DOHH2 (cell line): ENCODE measurements around the gene VKORC1L1.

Source experiments
- H3F3A ChIP-seq: fragments of 200-600 bp; sonication (generic), shearing (Covaris generic); 2 replicates; pipeline ENCODE4 v1.6.0; 2016; ENCODE audit warnings: antibody characterized with exemption, mild to moderate bottlenecking; ENCODE audit not compliant: control insufficient read depth, insufficient read depth
- H3K27ac ChIP-seq: fragments of 200-600 bp; sonication (generic); 2 replicates; pipeline ENCODE4 v1.5.1; 2014; ENCODE audit warnings: low read depth, mild to moderate bottlenecking, low read length, moderate library complexity
- H3K27me3 ChIP-seq: fragments of 200-600 bp; sonication (generic); 2 replicates; pipeline ENCODE4 v1.6.1; 2014; ENCODE audit warnings: mild to moderate bottlenecking, low read length, mixed read lengths; ENCODE audit not compliant: control insufficient read depth
- H3K36me3 ChIP-seq: fragments of 200-600 bp; sonication (generic); 2 replicates; pipeline ENCODE4 v1.6.1; 2014; ENCODE audit warnings: mild to moderate bottlenecking, low read length, moderate library complexity, mixed read lengths; ENCODE audit not compliant: control insufficient read depth
- H3K4me1 ChIP-seq: fragments of 200-600 bp; sonication (generic); 2 replicates; pipeline ENCODE4 v1.6.1; 2014; ENCODE audit warnings: mild to moderate bottlenecking, low read length, mixed read lengths; ENCODE audit not compliant: control insufficient read depth
- H3K4me2 ChIP-seq: fragments of 200-600 bp; sonication (generic); 2 replicates; pipeline ENCODE4 v1.6.0; 2014; ENCODE audit warnings: mild to moderate bottlenecking, low read length, moderate library complexity
- H3K4me3 ChIP-seq: fragments of 200-600 bp; sonication (generic); 2 replicates; pipeline ENCODE4 v1.5.1; 2014; ENCODE audit warnings: mild to moderate bottlenecking, low read length, mixed read lengths
- H3K79me2 ChIP-seq: fragments of 200-600 bp; sonication (generic); 2 replicates; pipeline ENCODE4 v1.6.1; 2014; ENCODE audit warnings: mild to moderate bottlenecking, low read length, mixed read lengths; ENCODE audit not compliant: control insufficient read depth
- H3K9me2 ChIP-seq: fragments of 200-600 bp; sonication (generic); replicated peaks from 2 replicates; pipeline ENCODE4 v1.6.1; 2014; ENCODE audit warnings: mild to moderate bottlenecking, low read length, mixed read lengths; ENCODE audit not compliant: control insufficient read depth
- H3K9me3 ChIP-seq: fragments of 200-600 bp; sonication (generic); 2 replicates; pipeline ENCODE4 v1.6.1; 2014; ENCODE audit warnings: antibody characterized with exemption, low read length, mixed read lengths; ENCODE audit not compliant: control insufficient read depth, insufficient read depth
- H4K20me1 ChIP-seq: fragments of 200-600 bp; sonication (generic); 2 replicates; pipeline ENCODE4 v1.6.0; 2014; ENCODE audit warnings: low read depth, mild to moderate bottlenecking, antibody characterized with exemption, low read length, moderate library complexity; ENCODE audit not compliant: control insufficient read depth, insufficient read depth
- CTCF ChIP-seq: fragments of 200-600 bp; sonication (generic); IDR thresholded peaks from one replicate; pipeline ENCODE4 v1.5.1; 2014; ENCODE audit warnings: antibody characterized with exemption, mild to moderate bottlenecking, low read depth, low read length; ENCODE audit not compliant: poor library complexity, severe bottlenecking
- EZH2phosphoT487 ChIP-seq: fragments of 200-600 bp; sonication (generic); IDR thresholded peaks from 2 replicates; pipeline ENCODE4 v1.6.1; 2017; ENCODE audit warnings: borderline replicate concordance, mild to moderate bottlenecking, antibody characterized with exemption, low read length, moderate library complexity, mixed read lengths

VKORC1L1 gene

DNA sequence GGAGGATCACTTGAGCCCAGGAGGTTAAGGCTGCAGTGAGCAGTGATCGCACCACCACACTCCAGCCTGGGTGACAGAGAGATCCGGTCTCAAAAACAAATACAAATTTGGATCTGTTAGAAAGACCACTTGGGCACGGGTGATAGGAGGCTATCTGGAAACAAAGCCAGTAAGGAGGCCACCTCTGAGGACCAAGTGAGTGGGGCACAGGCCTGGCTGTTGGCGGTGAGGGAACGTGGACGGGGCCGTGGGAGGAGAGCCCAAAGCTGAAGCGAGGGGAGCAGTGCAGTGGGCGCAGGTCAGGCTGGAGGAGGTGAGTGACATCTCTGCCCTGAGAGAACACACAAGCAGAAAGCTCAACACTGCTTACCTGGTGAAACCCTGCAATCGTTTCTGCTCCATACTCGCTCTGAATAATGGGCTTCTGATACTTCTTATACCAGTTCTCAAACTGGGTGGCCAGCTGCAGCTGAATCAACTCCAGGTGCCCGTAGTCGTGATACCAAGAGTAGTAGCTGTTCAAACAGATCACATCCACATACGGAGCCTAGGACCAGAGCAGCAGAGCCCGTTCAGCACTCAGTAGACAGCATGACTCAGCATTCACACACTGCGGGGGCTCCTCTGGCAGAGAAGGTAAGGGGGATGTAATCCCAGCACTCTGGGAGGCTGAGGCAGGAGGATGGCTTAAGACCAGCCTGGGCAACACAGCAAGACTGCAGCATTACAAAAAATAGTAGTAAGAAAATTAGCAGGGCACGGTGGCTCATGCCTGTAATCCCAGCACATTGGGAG lies 94.7 kb downstream of the VKORC1L1 start:
- Histone ChIP-seq H3K9me2 (no peaks in the 10 kb centered on the region), H3K27me3 (no peaks in the 10 kb centered on the region), H3K4me1 (no peaks in the 10 kb centered on the region), H4K20me1 (no peaks in the 10 kb centered on the region), H3K36me3 (peaks cover 94% of the 10 kb centered on the region), H3K9me3 (no peaks in the 10 kb centered on the region), H3K27ac (no peak overlapping the region), H3K4me2 (no peak overlapping the region), H3K4me3 (no peak overlapping the region), H3K79me2 (no peaks in the 10 kb centered on the region), H3F3A (no peaks in the 10 kb centered on the region; the same call in 1 of the 2 replicates)
- TF ChIP-seq EZH2phosphoT487 (no peak), CTCF (no peak)

DNA sequence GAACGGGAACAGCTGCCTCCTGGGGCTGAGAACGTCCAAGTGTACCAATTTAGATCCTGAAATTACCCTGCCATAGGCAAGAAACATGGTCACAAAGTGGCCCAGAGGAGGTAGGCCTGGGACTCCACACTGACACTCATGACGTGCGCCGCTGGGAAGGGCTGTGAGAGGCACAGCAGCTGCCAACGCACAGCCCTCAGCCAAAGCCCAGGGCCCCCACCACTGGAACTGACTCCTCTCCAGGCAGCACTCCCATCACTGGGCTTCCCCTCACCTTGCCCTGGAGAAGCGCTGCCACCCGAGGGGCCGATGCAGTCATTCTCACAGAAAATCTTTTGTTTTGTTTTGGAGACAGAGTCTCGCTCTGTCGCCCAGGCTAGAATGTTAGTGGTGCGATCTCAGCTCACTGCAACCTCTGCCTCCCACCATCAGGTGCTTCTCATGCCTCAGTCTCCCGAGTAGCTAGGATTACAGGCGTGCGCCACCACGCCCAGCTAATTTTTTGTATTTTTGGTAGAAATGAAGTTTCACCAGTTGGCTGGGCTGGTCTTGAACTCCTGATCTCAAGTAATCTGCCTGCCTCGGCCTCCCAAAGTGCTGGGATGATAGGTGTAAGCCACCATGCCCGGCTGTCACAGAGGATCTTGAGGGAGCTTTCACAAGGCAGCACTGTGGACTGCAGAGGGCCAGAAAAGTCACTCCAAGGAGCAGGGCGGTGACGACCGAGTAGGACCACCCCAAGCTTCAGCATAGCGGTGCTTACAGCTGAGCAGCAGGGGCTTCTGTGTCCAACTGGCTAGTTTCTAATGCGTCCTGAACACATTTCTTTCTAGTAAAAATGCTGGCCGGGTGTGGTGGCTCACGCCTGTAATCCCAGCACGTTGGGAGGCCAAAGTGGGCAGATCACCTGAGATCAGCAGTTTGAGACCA lies 95.6 kb downstream of the VKORC1L1 start:
- no peak overlapping the region for H3K4me3 ChIP-seq
- H3K4me1 ChIP-seq = no peaks in the 10 kb centered on the region
- H3K27me3 ChIP-seq = no peaks in the 10 kb centered on the region
- TF ChIP-seq CTCF (no peak), EZH2phosphoT487 (no peak)
- no peaks in the 10 kb centered on the region for H3K79me2 ChIP-seq
- peaks cover 95% of the 10 kb centered on the region for H3K36me3 ChIP-seq
- H3F3A ChIP-seq = no peaks in the 10 kb centered on the region; the same call in 1 of the 2 replicates
- H3K9me3 ChIP-seq = no peaks in the 10 kb centered on the region
- H4K20me1 ChIP-seq = no peaks in the 10 kb centered on the region
- no peaks in the 10 kb centered on the region for H3K9me2 ChIP-seq
- no peak overlapping the region for H3K27ac ChIP-seq
- H3K4me2 ChIP-seq = no peak overlapping the region

- Histone ChIP-seq H3K4me2 (no peak overlapping the region), H3K4me3 (no peak overlapping the region), H3K9me2 (no peaks in the 10 kb centered on the region), H3K27me3 (no peaks in the 10 kb centered on the region), H3K4me1 (no peaks in the 10 kb centered on the region), H3K79me2 (no peaks in the 10 kb centered on the region; the same call in 1 of the 2 replicates), H3F3A (no peaks in the 10 kb centered on the region), H4K20me1 (no peaks in the 10 kb centered on the region), H3K36me3 (peaks cover 95% of the 10 kb centered on the region), H3K9me3 (no peaks in the 10 kb centered on the region), H3K27ac (no peak overlapping the region)
- TF ChIP-seq CTCF (no peak), EZH2phosphoT487 (no peak)
Observed at GRCh38 chr7:65971021-65971420, 98.1 kb downstream of the VKORC1L1 start.
